ENCODE data around the gene ATP6V1A.

DNA sequence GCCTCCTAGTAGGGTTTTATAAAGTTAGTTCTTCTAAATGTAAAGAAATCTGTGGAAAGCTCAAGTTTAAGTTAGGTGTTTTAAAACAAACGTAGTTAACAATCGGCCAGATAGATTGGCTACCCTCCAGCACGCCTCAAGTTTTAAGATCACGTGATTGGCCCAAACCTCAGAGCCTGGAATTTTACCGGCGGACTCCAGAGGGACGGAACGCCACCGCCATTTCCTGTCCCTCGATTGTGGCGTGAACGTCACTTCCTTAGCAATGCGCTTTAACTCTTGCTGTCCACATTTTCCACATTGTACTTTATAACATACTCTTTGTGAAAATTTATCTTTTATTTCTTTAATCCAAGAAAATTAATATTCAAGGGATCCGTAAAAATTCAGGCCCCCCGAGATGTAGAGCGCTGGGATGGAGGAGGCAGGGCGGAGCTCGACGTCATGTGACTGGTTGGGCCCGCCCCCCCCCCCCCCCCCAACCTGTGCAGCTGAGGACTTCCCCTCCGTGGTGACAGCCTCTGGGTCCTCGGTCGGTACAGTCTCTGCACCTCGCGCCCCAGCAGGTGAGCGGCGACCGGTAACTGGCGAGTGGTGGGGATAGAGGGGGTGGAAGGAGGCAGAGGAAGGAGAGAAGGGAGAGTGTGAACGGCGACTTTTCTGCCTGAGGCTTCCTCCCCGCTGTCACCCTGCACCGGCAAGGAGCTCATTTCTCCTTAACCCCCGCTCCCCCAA, at the start of gene ATP6V1A:
- TF ChIP-seq CTCF (IDR thresholded peaks at IDR 0.05; ENCODE audit: poor library complexity) = no peak
- TF ChIP-seq EZH2 (IDR thresholded peaks at IDR 0.05; ENCODE audit: borderline replicate concordance) = no peak
